Esophagus squamous epithelium (tissue), 4 donors: ENCODE measurements around the gene RHD.

ENCODE experiments used
- CTCF ChIP-seq, 6 experiments: fragments of 450-650 bp in 4 of 6; fragments of 200-600 bp in 2 of 6; sonication (generic) in 2 of 6; IDR thresholded peaks; one replicate each; pipeline ENCODE4 v1.5.1; 2016 to 2019; ENCODE audit warnings: antibody characterized with exemption in 6 of 6, mild to moderate bottlenecking in 4 of 6, moderate library complexity in 4 of 6
- POLR2A ChIP-seq, 4 donors: fragments of 450-650 bp; IDR thresholded peaks; one replicate each; pipeline ENCODE4 v1.6.1; 2017; ENCODE audit warnings: antibody characterized with exemption in 4 of 4, mild to moderate bottlenecking in 4 of 4, moderate library complexity in 3 of 4

GRCh38 chr1:25239681-25240541 lies 32.4 kb upstream of the RHD start:
- TF ChIP-seq CTCF (IDR thresholded peaks at IDR 0.05) (peak in 5 of 6 experiments; percentile 36 to 73 (median 70)), POLR2A (IDR thresholded peaks at IDR 0.05) (peak in 1 of 4 donors; percentile 22)
